ENCODE data around the gene VPS26C. TPM values are rescaled to one million over a fixed set of nuclear protein-coding genes. Genes with fewer than 3 reads are reported as not detected.

Gene VPS26C
- total RNA-seq, 1 experiment from 2014 or later, result 58.0 TPM

GRCh38 chr21:37297364-37297763, 30.2 kb upstream of the VPS26C start:
- Mint-ChIP-seq H3K27me3 (ENCODE audit: low read depth) (peaks cover 3% of the 10 kb centered on the region), H3K27ac (no peak overlapping the region; a peak in 1 of 7 replicates), H3K36me3 (ENCODE audit: insufficient read depth in 1 of 3, low read depth in 3 of 3) (no peaks in the 10 kb centered on the region), H3K4me1 (peaks cover 2 to 3% of the 10 kb centered on the region in 2 experiments; a peak in 1 of 4 replicates), H3K4me3 (no peak overlapping the region; a peak in 1 of 5 replicates), H3K9me3 (no peaks in the 10 kb centered on the region)
- Histone ChIP-seq H3K4me1 (ENCODE audit: insufficient read depth, low read length) (no peaks in the 10 kb centered on the region), H2BK12ac (ENCODE audit: insufficient read length, low read depth, low read length) (no peak overlapping the region), H2BK20ac (ENCODE audit: low read depth, low read length, poor library complexity, severe bottlenecking) (no peak overlapping the region), H2BK120ac (ENCODE audit: low read depth, low read length, poor library complexity, severe bottlenecking) (no peak overlapping the region), H3K4me2 (ENCODE audit: insufficient read depth, insufficient read length, low read length) (no peak overlapping the region), H4K8ac (replicated peaks; ENCODE audit: insufficient read length, low read depth, low read length) (no peak overlapping the region), H3K23ac (ENCODE audit: insufficient read length, low read depth, low read length) (no peak overlapping the region), H3K79me2 (ENCODE audit: insufficient read depth, low read length) (no peaks in the 10 kb centered on the region), H3K23me2 (ENCODE audit: insufficient read length, low read depth, low read length, poor library complexity, severe bottlenecking) (no peaks in the 10 kb centered on the region), H3K14ac (ENCODE audit: insufficient read depth, low read length) (no peak overlapping the region), H4K20me1 (ENCODE audit: control insufficient read depth, insufficient read depth, insufficient read length) (no peaks in the 10 kb centered on the region), H4K5ac (ENCODE audit: insufficient read length, low read depth, low read length) (no peak overlapping the region), H2AFZ (ENCODE audit: low read length) (no peak overlapping the region), H2BK5ac (ENCODE audit: insufficient read length, low read length) (no peak overlapping the region), H3K4ac (ENCODE audit: low read depth, low read length) (no peak overlapping the region), H3K27ac (ENCODE audit: insufficient read length, low read depth, low read length) (no peak overlapping the region), H3K9me3 (ENCODE audit: control insufficient read depth, low read depth, low read length) (no peaks in the 10 kb centered on the region), H3K79me1 (ENCODE audit: insufficient read depth, low read depth, low read length, poor library complexity, severe bottlenecking) (no peaks in the 10 kb centered on the region), H4K91ac (ENCODE audit: insufficient read length, low read depth, low read length) (no peak overlapping the region), H2AK5ac (ENCODE audit: insufficient read length, low read length) (no peak overlapping the region), H3K18ac (ENCODE audit: insufficient read length, low read depth, low read length) (no peak overlapping the region), H3K27me3 (ENCODE audit: insufficient read depth, low read length) (no peaks in the 10 kb centered on the region), H3T11ph (ENCODE audit: low read length) (no peak overlapping the region), H3K9ac (ENCODE audit: extremely low read depth, insufficient read length, low read length) (no peak overlapping the region), H2BK15ac (ENCODE audit: low read depth, low read length) (no peak overlapping the region), H3K56ac (ENCODE audit: insufficient read length, low read depth, low read length) (no peak overlapping the region)
- TF ChIP-seq, protein P1, sequence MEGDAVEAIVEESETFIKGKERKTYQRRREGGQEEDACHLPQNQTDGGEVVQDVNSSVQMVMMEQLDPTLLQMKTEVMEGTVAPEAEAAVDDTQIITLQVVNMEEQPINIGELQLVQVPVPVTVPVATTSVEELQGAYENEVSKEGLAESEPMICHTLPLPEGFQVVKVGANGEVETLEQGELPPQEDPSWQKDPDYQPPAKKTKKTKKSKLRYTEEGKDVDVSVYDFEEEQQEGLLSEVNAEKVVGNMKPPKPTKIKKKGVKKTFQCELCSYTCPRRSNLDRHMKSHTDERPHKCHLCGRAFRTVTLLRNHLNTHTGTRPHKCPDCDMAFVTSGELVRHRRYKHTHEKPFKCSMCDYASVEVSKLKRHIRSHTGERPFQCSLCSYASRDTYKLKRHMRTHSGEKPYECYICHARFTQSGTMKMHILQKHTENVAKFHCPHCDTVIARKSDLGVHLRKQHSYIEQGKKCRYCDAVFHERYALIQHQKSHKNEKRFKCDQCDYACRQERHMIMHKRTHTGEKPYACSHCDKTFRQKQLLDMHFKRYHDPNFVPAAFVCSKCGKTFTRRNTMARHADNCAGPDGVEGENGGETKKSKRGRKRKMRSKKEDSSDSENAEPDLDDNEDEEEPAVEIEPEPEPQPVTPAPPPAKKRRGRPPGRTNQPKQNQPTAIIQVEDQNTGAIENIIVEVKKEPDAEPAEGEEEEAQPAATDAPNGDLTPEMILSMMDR (conservative IDR thresholded peaks at IDR 0.05), result no peak
- DNase-seq, result no peak
- no CpG with 5 or more reads among the region's 7 CpGs for WGBS (ENCODE audit: extremely low coverage, insufficient read length, low lambda C conversion rate)

Data from H9 (cell line).